HG02678 (cell line): Measurements from ENCODE around the gene SLC2A10.

Experiments
- ATAC-seq: cut with Tn5 transposase; IDR thresholded peaks from one replicate; pipeline ENCODE4 v1.9.1; 2021; ENCODE audit warnings: mild to moderate bottlenecking, moderate library complexity; ENCODE audit not compliant: unreplicated experiment

SLC2A10 gene

GRCh38 chr20:46761566-46761965, 52.1 kb downstream of the SLC2A10 start:
- no peak for ATAC-seq

DNA sequence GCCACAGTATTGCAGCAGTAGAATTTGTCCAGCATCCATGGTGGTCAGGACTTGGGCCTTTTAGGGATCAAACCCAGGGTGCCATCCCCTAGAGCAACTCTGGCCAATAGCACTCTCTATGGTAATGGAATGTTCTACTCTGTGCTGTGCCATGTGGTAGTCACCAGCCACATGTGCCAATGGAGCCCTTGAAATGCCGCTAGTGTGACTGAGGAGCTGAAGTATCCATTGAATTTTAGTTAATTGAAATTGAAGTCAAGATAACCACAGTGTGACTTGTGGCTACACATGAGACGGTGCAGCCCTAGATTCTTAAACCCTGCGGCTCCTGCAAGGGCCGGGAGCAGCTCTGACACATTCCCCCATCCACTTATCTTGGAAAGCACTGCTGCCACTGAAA, 54.6 kb downstream of the SLC2A10 start:
- ATAC-seq: no peak

DNA sequence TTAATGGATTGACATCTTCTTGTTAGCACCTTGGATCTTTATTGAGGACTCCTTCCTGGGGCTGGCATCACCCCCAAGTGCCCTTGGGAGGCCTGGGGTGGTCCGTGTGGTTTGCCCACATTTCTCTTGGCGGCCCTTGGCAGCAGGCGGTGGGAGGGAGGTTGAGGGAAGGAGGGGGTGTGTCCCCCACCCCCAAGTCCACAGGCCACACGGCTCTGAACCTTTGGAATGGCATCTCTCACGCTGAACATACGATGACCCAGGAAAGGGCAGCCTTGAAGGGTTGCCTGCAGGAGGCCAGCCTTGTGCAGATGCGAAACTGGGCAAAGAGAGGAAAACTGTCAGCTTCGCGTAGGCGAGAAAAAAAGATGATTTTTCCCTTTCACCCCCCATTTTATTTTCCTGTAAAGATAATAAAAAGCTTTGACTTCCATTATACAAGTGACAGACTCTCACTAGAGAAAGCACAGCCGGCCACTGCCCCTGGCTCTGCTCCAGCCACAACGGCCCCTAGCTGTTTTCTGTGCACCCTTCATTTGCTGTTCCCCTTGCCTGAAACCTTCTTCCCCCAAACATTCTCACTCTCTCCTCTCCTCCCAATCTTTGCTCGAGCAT, 56.2 kb downstream of the SLC2A10 start:
- ATAC-seq: no peak

- ATAC-seq: no peak
These were observed 57.8 kb downstream of the SLC2A10 start for GRCh38 chr20:46767127-46767761.

GRCh38 chr20:46770330-46771194, 61.1 kb downstream of the SLC2A10 start:
- ATAC-seq: no peak

- no peak for ATAC-seq
These were observed 61.7 kb downstream of the SLC2A10 start for GRCh38 chr20:46771195-46771588.

GRCh38 chr20:46772901-46773300, 63.5 kb downstream of the SLC2A10 start:
- ATAC-seq: no peak

- ATAC-seq: no peak
These were observed 64.2 kb downstream of the SLC2A10 start for GRCh38 chr20:46773680-46774079.

DNA sequence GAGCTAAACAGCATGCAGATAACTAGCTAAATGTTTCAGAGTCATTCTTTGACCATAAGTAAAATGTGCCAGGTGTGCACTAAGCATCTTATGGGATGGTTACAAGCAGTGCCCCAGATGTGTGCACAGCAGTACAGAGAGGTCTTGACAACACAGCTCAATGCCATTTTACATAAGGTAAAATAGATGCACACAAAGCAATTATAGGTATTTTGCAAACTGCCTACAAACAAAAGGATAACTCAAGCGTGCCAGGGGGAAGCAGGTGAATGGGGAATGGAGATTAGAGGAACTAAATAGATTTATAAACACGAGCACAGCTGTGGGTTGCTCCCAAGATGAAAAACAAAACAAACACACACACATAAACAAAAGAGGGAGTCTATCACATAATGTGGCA, 64.8 kb downstream of the SLC2A10 start:
- no peak for ATAC-seq

GRCh38 chr20:46774943-46775560, 65.6 kb downstream of the SLC2A10 start:
- no peak for ATAC-seq

DNA sequence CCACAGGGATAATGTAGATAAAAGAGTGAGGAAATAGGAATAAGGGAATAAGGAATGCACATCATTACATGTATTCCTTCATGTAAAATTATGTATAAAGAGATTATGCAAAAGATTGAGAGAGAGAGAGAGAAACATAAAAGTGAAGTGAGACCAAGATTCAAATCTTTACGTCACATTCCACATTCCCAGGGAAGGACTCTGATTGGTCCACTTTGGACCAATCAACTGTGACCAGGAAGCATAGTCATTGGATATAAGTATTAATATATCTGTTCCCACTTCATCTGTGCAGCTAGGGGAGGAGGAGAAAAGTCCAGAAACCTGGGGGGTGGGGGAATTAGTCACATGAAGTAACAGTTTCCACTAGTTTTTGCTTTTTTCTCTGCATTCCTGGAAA, 66.4 kb downstream of the SLC2A10 start:
- ATAC-seq: no peak

- ATAC-seq: no peak
These were observed 67.9 kb downstream of the SLC2A10 start for GRCh38 chr20:46777331-46777730.

DNA sequence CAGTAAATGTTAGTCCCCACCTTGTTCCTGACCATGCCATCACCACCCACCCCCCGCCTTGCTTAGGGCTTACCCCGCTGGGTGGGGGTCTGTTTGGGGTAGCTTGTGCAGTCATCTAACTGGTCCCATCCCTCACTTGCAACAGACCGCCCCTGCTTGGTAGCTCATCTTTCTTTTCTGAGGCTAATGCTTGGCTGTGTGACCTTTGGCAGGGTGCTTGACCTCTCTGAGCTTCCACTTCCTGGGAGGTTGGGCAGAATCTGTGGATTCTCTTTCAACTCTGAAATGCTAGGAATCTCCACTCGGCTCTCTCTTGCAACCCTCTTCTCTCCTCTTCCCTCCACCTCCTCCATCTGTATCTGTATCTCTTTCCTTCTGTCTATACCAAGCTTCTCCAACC, 70.4 kb downstream of the SLC2A10 start:
- no peak for ATAC-seq

DNA sequence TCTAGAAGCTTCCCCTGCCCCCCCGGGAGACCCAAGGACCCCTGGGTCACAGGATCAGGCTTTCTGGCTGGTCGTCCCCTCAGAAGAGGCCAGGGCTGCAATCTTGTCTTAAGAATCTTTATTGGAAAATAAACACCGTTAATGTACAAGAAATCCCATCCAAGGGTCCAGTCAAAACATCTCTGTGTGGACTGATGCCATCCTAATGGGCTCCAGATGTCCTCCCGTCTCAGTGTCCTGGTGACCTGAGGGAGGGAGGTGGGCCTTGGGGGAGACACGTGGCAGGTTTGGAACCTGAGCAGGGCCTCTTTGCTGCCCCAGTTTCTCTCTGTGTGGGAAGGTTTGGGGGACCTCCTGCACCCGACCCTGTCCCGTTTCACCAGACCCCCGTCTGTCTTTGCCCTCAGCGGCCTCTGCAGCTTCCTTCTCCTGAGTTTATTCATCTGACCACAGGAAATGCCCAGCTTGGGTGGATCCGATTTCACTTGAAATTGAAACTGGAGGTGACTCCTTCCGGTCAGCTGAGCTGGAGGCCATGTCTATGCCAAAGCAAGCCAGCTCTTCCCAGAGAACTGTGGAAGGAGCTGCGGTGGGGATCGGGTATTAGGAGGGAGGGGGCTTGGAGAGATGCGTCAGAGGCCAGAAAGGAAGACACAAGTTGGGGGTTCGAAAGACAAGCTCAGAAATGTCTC, 75.1 kb downstream of the SLC2A10 start:
- ATAC-seq: no peak
